ENCODE measurements around the gene TFCP2L1.

DNA sequence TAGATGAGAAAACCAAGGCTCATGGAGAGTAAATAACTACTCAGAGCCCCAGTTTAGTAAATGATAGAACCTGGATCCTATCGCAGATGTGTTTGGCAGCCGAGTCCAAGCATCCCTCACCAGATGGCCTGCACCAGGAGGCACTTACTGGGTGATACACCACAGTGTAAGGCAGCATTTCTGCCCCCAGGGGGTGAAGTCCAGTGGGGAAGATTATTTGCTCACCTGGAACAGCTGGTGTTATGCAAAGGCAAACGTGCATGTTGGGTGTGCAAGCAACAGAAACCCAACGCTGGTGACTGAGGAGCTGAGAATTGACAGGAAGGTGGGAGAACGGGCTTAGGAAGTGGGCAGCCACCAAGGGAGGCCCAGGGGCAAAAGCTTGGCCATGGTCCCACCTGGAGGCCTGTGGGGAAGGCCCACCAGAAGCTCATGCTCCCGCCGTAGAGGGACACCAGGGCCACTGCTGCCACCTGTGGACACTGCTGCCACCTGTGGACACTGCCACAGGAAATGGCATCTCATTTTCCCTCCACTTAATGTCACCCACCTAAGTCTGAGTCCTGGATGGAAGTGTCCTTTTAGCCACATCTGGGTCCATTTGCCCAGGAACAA is 100.6 kb downstream of the TFCP2L1 start:
- TF ChIP-seq, protein P1, sequence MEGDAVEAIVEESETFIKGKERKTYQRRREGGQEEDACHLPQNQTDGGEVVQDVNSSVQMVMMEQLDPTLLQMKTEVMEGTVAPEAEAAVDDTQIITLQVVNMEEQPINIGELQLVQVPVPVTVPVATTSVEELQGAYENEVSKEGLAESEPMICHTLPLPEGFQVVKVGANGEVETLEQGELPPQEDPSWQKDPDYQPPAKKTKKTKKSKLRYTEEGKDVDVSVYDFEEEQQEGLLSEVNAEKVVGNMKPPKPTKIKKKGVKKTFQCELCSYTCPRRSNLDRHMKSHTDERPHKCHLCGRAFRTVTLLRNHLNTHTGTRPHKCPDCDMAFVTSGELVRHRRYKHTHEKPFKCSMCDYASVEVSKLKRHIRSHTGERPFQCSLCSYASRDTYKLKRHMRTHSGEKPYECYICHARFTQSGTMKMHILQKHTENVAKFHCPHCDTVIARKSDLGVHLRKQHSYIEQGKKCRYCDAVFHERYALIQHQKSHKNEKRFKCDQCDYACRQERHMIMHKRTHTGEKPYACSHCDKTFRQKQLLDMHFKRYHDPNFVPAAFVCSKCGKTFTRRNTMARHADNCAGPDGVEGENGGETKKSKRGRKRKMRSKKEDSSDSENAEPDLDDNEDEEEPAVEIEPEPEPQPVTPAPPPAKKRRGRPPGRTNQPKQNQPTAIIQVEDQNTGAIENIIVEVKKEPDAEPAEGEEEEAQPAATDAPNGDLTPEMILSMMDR (IDR thresholded peaks at IDR 0.05) = no peak
- TF ChIP-seq EP300 (IDR thresholded peaks at IDR 0.05) (no peak), POLR2A (IDR thresholded peaks at IDR 0.05) (no peak)
